Measurements from ENCODE around the gene OSBPL6.
"Not testable (repeated sequence)": the region's sequence is repeated elsewhere in the genome, so short reads cannot be mapped to it uniquely, and the experiment has no call there.

The OSBPL6 gene

DNA sequence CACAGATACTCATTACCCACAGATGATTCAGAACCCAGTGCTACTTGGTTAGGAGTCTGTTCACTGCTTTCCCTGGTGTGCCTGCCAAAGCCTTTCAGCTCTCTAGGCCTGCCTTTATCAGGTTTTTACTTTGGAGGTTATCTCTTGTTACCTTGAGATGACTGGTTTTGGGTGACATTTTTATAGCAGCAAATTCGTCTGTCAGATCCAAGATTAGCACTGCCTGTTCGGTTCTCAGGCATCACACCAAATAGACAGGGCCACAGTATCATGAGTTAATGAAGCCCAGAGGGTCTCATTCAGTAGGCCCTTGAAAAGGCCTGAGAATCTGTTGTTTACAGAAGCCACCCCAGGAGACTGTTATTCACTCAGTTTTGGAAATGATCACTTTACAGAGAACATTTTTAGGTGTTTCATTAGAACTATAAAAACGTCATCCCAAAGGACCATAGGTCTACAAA lies 121.2 kb downstream of the OSBPL6 start:
- POLR2A ChIA-PET: interaction anchor here (1.0 kb wide), 1 partner anchor 135 kb away, joined by 3 read pairs; the partner anchor contains the start of genes PJVK and PRKRA
- TF ChIP-seq ELF4 (IDR thresholded peaks at IDR 0.05) (no peak), TARDBP (IDR thresholded peaks at IDR 0.05) (no peak), ARNT (IDR thresholded peaks at IDR 0.05) (no peak), NFRKB (IDR thresholded peaks at IDR 0.05) (no peak), LEF1 (IDR thresholded peaks at IDR 0.05; ENCODE audit: borderline replicate concordance) (no peak), L3MBTL2 (conservative IDR thresholded peaks at IDR 0.05) (no peak), CTBP1 (IDR thresholded peaks at IDR 0.05; ENCODE audit: borderline replicate concordance) (0 out of 2 replicates have a peak, but pooled peaks have one; percentile 15), ZNF384 (IDR thresholded peaks at IDR 0.05) (no peak), HDGF (IDR thresholded peaks at IDR 0.05; ENCODE audit: borderline replicate concordance) (no peak), FOXA1 (IDR thresholded peaks at IDR 0.05) (no peak), BHLHE40 (IDR thresholded peaks at IDR 0.05; ENCODE audit: borderline replicate concordance) (no peak), SUZ12 (IDR thresholded peaks at IDR 0.05) (no peak), FOXK2 (IDR thresholded peaks at IDR 0.05) (no peak), FOXM1 (IDR thresholded peaks at IDR 0.05; ENCODE audit: borderline replicate concordance) (no peak), SP1 (IDR thresholded peaks at IDR 0.05) (no peak)
- TF ChIP-seq, protein P1, sequence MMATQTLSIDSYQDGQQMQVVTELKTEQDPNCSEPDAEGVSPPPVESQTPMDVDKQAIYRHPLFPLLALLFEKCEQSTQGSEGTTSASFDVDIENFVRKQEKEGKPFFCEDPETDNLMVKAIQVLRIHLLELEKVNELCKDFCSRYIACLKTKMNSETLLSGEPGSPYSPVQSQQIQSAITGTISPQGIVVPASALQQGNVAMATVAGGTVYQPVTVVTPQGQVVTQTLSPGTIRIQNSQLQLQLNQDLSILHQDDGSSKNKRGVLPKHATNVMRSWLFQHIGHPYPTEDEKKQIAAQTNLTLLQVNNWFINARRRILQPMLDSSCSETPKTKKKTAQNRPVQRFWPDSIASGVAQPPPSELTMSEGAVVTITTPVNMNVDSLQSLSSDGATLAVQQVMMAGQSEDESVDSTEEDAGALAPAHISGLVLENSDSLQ (IDR thresholded peaks at IDR 0.05): peak; percentile 77
- CTCF ChIA-PET: interaction anchor here (0.8 kb wide), 1 partner anchor 82 kb away, joined by 3 read pairs; no protein-coding TSS in a partner anchor
- DNase-seq (ENCODE audit: extremely low spot score): peak; percentile 24

DNA sequence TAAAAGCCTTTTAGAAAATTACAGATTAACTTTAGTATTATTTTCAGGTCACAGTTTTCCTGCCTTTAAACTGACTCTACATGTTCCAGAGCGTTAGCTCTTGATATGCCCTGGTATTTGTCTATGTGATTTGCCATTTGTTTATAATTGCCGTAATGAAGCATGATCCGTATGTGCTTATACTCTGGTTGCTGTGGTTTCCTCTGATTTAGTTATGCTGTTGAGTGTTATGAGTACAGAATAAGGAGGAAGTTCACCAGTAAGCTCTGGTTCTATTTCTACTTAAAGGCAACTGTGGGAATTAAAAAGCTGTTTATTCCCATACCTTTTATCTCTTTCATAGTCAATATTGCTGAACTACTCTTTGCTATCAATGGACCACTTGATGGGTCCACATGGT lies 123.5 kb downstream of the OSBPL6 start:
- ChIA-PET CTCF (no interaction called here), POLR2A (no interaction called here)
- TF ChIP-seq HDGF (IDR thresholded peaks at IDR 0.05; ENCODE audit: borderline replicate concordance) (no peak), NFRKB (IDR thresholded peaks at IDR 0.05) (no peak), FOXM1 (IDR thresholded peaks at IDR 0.05; ENCODE audit: borderline replicate concordance) (no peak), SUZ12 (IDR thresholded peaks at IDR 0.05) (no peak), ZNF384 (IDR thresholded peaks at IDR 0.05) (no peak), CTBP1 (IDR thresholded peaks at IDR 0.05; ENCODE audit: borderline replicate concordance) (no peak)
- DNase-seq (ENCODE audit: extremely low spot score): no peak

DNA sequence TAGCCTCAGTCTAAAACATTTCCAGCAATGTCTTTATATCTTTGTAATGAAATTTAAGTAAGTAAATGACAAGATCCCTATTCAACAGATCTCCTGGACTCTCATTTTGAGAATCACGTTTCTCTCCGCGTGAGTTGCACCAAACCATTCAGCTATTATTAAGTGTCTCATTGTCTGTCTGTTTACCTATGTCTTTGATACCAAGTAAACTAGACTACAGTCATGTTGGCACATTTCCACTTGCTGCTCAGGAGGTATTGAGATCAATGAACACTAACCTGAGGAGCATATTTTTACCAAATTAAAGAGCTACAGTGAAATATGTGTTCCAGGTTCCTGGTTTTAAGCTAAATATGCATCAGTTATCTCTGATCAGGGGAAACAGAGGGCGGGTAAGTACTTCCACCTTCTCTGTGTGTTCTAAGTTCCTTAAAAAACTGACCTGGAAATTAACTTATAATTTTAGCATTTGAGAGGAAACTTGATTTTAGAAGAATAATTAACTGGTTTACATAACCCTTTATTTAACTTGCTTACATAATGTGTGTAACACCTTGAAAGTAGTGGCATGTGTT lies 125.8 kb downstream of the OSBPL6 start:
- TF ChIP-seq, protein P1 (IDR thresholded peaks at IDR 0.05): no peak
- TF ChIP-seq ZNF384 (IDR thresholded peaks at IDR 0.05) (no peak), HDGF (IDR thresholded peaks at IDR 0.05; ENCODE audit: borderline replicate concordance) (no peak), BHLHE40 (IDR thresholded peaks at IDR 0.05; ENCODE audit: borderline replicate concordance) (no peak), L3MBTL2 (conservative IDR thresholded peaks at IDR 0.05) (no peak), TARDBP (IDR thresholded peaks at IDR 0.05) (no peak), ARNT (IDR thresholded peaks at IDR 0.05) (no peak), CTBP1 (IDR thresholded peaks at IDR 0.05; ENCODE audit: borderline replicate concordance) (no peak), LEF1 (IDR thresholded peaks at IDR 0.05; ENCODE audit: borderline replicate concordance) (no peak), NFRKB (IDR thresholded peaks at IDR 0.05) (no peak), SUZ12 (IDR thresholded peaks at IDR 0.05) (no peak), FOXK2 (IDR thresholded peaks at IDR 0.05) (no peak), SP1 (IDR thresholded peaks at IDR 0.05) (no peak), FOXA1 (IDR thresholded peaks at IDR 0.05) (no peak)
- POLR2A ChIA-PET: interaction anchor here (1.2 to 1.5 kb wide), 2 partner anchors 94 to 131 kb away, joined by 4 to 8 read pairs; partner anchors contain the start of genes PJVK and PRKRA
- DNase-seq (ENCODE audit: extremely low spot score): no peak
- CTCF ChIA-PET: interaction anchor here (0.6 kb wide), 1 partner anchor 38 kb away, joined by 3 read pairs; no protein-coding TSS in a partner anchor

DNA sequence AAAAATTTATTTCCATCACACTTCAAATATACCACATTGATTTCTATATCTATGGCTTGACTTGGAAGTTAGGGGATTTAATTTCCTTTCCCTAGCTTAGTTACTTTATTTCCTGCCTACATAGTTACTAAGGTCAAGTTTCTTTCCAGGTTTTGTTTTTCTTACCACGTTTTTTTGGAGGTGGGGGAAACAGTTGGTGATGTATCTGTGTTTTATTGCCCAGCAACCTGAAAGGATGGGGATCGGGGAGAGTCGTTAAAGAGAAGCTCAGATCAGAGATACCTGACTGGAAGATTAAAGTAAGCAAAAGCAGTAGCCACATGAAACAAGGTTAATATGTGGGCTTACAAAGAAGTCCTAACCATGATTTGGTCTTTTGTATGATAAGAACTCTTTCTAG lies 127.8 kb downstream of the OSBPL6 start:
- no peak for TF ChIP-seq L3MBTL2 (conservative IDR thresholded peaks at IDR 0.05)
- no peak for TF ChIP-seq SP1 (IDR thresholded peaks at IDR 0.05)
- no peak for TF ChIP-seq FOXK2 (IDR thresholded peaks at IDR 0.05)
- TF ChIP-seq SUZ12 (IDR thresholded peaks at IDR 0.05): no peak
- no peak for TF ChIP-seq CTBP1 (IDR thresholded peaks at IDR 0.05; ENCODE audit: borderline replicate concordance)
- ChIA-PET CTCF (no interaction called here), POLR2A (interaction anchor here (0.7 to 1.2 kb wide), 3 partner anchors 91 to 96 kb away, joined by 3 read pairs; no protein-coding TSS in a partner anchor)
- no peak for DNase-seq (ENCODE audit: extremely low spot score)

DNA sequence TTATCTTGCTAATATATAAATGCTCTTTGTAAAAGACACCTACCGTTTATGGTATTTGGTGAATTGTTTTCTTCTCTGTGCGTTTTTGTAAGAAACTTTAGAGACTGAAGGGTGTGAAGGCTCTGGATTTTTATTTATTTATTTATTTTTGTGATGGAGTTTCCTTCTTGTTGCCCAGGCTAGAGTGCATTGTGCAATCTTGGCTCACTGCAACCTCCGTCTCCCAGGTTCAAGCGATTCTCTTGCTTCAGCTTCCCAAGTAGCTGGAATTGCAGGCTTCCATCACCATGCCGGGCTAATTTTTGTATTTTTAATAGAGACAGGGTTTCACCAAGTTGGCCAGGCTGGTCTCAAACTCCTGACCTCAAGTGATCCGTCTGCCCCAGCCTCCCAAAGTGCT lies 129.0 kb downstream of the OSBPL6 start:
- CTCF ChIA-PET; POLR2A ChIA-PET; DNase-seq (ENCODE audit: extremely low spot score): not testable (repeated sequence)

DNA sequence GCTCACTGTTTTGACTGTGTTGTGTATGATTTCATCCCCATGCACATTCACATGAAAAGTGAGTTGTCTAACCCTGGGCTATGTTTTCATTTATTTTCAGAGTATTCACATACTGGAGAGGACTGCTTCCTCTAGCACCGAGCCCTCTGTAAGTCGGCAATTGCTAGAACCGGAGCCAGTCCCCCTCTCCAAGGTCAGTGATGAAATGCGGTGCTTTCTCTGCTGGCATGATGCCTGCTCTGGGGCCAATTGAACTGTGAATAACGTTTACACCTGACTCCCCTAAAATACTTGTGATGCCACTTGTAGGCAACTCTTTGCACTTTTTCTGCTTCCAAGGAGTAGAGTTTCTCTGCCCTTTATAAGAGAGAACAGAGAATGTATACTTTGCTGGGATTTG lies 129.8 kb downstream of the OSBPL6 start:
- TF ChIP-seq BHLHE40 (IDR thresholded peaks at IDR 0.05; ENCODE audit: borderline replicate concordance): no peak
- TF ChIP-seq L3MBTL2 (conservative IDR thresholded peaks at IDR 0.05): no peak
- TF ChIP-seq FOXM1 (IDR thresholded peaks at IDR 0.05; ENCODE audit: borderline replicate concordance): no peak
- no peak for TF ChIP-seq NFRKB (IDR thresholded peaks at IDR 0.05)
- no peak for TF ChIP-seq ARNT (IDR thresholded peaks at IDR 0.05)
- no peak for TF ChIP-seq TARDBP (IDR thresholded peaks at IDR 0.05)
- TF ChIP-seq FOXA1 (IDR thresholded peaks at IDR 0.05): no peak
- no peak for TF ChIP-seq SUZ12 (IDR thresholded peaks at IDR 0.05)
- no peak for TF ChIP-seq ELF4 (IDR thresholded peaks at IDR 0.05)
- TF ChIP-seq ZNF384 (IDR thresholded peaks at IDR 0.05): no peak
- no peak for TF ChIP-seq HDGF (IDR thresholded peaks at IDR 0.05; ENCODE audit: borderline replicate concordance)
- TF ChIP-seq, protein P1 (IDR thresholded peaks at IDR 0.05): no peak
- no peak for TF ChIP-seq SP1 (IDR thresholded peaks at IDR 0.05)
- ChIA-PET CTCF (interaction anchor here (1.1 kb wide), 1 partner anchor 212 kb away, joined by 3 read pairs; the partner anchor contains the start of gene RBM45), POLR2A (no interaction called here)
- no peak for DNase-seq (ENCODE audit: extremely low spot score)
